ENCODE measurements around the gene EWSR1.
A peak's percentile ranks its signal among the peaks of the same experiment; 100 is the strongest.

The EWSR1 gene

GRCh38 chr22:29269731-29270474 is 1.8 kb downstream of the EWSR1 start:
- no peak for DNase-seq

GRCh38 chr22:29270475-29271271 is 2.6 kb downstream of the EWSR1 start:
- no peak for DNase-seq

- no peak for DNase-seq
Measured at GRCh38 chr22:29272624-29273023, 4.6 kb downstream of the EWSR1 start.

- DNase-seq: no peak
Measured at GRCh38 chr22:29275167-29275566, 7.1 kb downstream of the EWSR1 start.

- DNase-seq: no peak
Measured at GRCh38 chr22:29275819-29276565, 7.9 kb downstream of the EWSR1 start.

GRCh38 chr22:29277927-29278326 is 9.9 kb downstream of the EWSR1 start:
- DNase-seq: no peak

- DNase-seq: no peak
Measured at GRCh38 chr22:29284196-29284595, 16.1 kb downstream of the EWSR1 start.

GRCh38 chr22:29288837-29289236 is 20.8 kb downstream of the EWSR1 start:
- no peak for DNase-seq

- no peak for DNase-seq
Measured at GRCh38 chr22:29290061-29290460, 22.0 kb downstream of the EWSR1 start.

GRCh38 chr22:29291215-29291614 is 23.1 kb downstream of the EWSR1 start:
- DNase-seq: no peak

- DNase-seq: no peak
Measured at GRCh38 chr22:29292379-29292778, 24.3 kb downstream of the EWSR1 start.

GRCh38 chr22:29298641-29299040 is 30.6 kb downstream of the EWSR1 start:
- DNase-seq: no peak

GRCh38 chr22:29299136-29299900 is 31.2 kb downstream of the EWSR1 start:
- DNase-seq: no peak

- DNase-seq: no peak
Measured at GRCh38 chr22:29300467-29300806, 32.4 kb downstream of the EWSR1 start.

- no peak for DNase-seq
Measured at GRCh38 chr22:29300807-29301601, 32.9 kb downstream of the EWSR1 start.

- DNase-seq: peak in 1 of 2 experiments; percentile 65
Measured at GRCh38 chr22:29301716-29302401, 33.8 kb downstream of the EWSR1 start.

GRCh38 chr22:29302402-29302680 is 34.3 kb downstream of the EWSR1 start:
- no peak for DNase-seq

- peak; percentile 15 to 79 for DNase-seq
Measured at GRCh38 chr22:29302681-29303465, 34.8 kb downstream of the EWSR1 start.

- peak in 1 of 2 experiments; percentile 55 for DNase-seq
Measured at GRCh38 chr22:29305836-29306174, 37.7 kb downstream of the EWSR1 start.

- peak; percentile 68 to 73 for DNase-seq
Measured at GRCh38 chr22:29306175-29306834, 38.2 kb downstream of the EWSR1 start, which contains the start of gene GAS2L1. Gene GAS2L1, plus strand, starts transcription at chr22:29306650. Its CDS starts 1,456 bp downstream, at chr22:29308106.

Measured in NCI-H524 (cell line).